Measurements from ENCODE around the gene JAZF1.

DNA sequence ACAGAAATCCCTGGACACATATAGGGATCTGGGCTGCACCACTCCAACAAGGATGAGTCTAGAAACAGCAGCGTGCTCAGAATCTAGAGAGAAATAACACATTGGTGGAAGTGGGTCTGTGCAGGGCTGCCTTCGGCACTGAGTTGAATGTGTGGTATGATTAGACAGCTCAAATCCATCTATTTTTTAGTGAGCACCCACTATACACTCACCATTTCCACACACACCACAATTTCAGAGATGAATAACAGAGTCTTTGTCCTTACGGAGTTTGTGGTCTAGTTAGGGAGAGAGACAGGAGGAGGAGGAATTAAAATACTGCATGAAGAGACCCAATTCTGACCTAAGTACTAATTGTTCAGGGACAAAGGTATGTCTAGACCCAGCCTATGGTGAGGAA is 44.2 kb downstream of the JAZF1 start:
- TF ChIP-seq, protein P1, sequence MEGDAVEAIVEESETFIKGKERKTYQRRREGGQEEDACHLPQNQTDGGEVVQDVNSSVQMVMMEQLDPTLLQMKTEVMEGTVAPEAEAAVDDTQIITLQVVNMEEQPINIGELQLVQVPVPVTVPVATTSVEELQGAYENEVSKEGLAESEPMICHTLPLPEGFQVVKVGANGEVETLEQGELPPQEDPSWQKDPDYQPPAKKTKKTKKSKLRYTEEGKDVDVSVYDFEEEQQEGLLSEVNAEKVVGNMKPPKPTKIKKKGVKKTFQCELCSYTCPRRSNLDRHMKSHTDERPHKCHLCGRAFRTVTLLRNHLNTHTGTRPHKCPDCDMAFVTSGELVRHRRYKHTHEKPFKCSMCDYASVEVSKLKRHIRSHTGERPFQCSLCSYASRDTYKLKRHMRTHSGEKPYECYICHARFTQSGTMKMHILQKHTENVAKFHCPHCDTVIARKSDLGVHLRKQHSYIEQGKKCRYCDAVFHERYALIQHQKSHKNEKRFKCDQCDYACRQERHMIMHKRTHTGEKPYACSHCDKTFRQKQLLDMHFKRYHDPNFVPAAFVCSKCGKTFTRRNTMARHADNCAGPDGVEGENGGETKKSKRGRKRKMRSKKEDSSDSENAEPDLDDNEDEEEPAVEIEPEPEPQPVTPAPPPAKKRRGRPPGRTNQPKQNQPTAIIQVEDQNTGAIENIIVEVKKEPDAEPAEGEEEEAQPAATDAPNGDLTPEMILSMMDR (IDR thresholded peaks at IDR 0.05; ENCODE audit: poor library complexity) = no peak
- no peak for TF ChIP-seq EZH2 (IDR thresholded peaks at IDR 0.05; ENCODE audit: borderline replicate concordance)
- no peak for TF ChIP-seq EZH2phosphoT487 (IDR thresholded peaks at IDR 0.05; ENCODE audit: low read depth, severe bottlenecking, unreplicated experiment)

Data from hepatocyte (in vitro differentiated cells).